Stimulated activated CD4-positive, alpha-beta T cell treated with anti-CD3 and anti-CD28 coated beads, Interleukin-1b, Interleukin-23, amount 100 ng/mL, for 24 hours (primary cell): ENCODE data around the gene S100Z.
"Not testable (repeated sequence)": the region's sequence is repeated elsewhere in the genome, so short reads cannot be mapped to it uniquely, and the experiment has no call there.

Experiments used
- DNase-seq, 4 experiments: peaks; one replicate each; pipeline ENCODE4 v3.0.0-alpha.2; 2020; ENCODE audit warnings: low read depth in 4 of 4, low spot score in 1 of 4

S100Z gene

DNA sequence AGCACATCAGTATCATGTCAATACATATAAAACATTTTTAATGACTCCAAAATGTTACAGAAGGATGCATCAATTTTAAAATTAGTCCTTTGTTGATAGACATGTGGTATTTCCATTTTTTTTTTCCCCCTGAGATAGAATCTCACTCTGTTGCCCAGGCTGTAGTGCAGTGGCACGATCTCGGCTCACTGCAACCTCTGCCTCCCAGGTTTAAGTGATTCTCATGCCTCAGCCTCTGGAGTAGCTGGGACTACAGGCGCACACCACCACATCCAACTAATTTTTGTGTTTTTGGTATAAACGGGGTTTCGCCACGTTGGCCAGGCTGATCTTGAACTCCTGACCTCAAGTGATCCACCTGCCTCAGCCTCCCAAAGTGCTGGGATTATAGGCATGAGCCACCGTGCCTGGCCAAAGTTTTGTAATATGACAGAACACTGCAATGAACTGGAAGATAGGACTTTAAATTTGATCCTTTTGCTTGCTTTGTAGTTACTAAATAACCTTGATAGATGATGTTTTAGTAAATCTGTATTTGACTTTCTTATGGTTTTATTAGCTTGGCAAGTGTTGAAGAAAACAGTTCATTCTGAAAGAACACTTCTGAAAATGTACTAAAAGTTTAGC lies 27.6 kb upstream of the S100Z start:
- not testable (repeated sequence) for DNase-seq

DNA sequence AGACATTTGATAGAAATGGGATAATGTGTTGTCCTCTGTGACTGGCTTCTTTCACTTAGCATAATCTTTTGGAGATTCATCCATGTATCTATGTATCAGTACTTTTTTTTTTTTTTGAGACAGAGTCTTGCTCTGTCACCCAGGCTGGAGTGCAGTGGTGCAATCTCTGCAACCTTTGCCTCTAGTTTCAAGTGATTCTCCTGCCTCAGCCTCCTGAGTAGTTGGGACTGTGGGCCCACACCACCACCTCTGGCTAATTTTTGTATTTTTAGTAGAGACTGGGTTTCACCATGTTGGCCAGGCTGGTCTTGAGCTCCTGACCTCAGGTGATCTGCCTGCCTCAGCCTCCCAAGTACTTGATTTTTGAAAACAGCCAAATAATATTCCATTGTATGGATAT lies 23.4 kb upstream of the S100Z start:
- DNase-seq = not testable (repeated sequence)

- DNase-seq = no peak
These were observed 18.7 kb upstream of the S100Z start for GRCh38 chr5:76831110-76831452.

DNA sequence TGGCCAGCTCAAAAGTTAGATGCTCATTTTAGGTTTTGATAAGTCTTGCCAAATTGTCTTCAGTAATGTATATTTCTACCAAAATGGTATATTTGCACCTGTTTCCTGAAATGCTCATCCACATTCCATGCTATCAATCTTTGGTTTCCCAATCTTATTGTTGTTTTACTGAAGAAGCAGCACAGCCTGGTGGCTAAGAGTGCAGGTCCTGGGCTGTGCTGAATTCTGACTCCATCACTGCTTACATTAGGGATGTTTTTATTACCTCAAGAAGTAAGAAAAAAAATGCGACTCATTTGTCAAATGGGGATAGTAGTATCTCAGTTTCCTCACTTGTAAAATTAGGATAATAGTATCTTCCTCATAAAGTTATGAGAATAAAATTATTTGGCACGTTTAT lies 13.6 kb upstream of the S100Z start:
- DNase-seq = no peak

GRCh38 chr5:76836585-76836984 lies 13.2 kb upstream of the S100Z start:
- DNase-seq = no peak

GRCh38 chr5:76838481-76839261 lies 11.1 kb upstream of the S100Z start:
- no peak for DNase-seq

DNA sequence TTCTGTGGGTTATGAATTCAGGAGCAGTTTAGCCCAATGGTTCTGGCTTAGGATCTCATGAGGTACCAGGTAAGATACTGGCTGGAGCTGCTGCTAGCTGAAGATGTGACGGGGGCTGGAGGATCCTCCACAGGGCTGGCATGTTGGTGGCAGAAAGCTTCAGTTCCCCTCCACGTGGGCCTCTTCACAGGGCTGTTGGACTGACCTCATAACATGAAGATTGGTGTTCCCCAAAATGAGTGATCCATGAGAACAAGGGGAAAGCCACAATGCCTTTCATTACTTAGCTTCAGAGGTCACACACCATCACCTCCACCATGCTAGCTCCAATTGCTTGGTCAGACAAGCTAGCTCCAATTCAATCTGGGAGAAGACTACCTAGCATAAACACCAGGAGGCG lies 8.5 kb upstream of the S100Z start:
- DNase-seq = no peak

DNA sequence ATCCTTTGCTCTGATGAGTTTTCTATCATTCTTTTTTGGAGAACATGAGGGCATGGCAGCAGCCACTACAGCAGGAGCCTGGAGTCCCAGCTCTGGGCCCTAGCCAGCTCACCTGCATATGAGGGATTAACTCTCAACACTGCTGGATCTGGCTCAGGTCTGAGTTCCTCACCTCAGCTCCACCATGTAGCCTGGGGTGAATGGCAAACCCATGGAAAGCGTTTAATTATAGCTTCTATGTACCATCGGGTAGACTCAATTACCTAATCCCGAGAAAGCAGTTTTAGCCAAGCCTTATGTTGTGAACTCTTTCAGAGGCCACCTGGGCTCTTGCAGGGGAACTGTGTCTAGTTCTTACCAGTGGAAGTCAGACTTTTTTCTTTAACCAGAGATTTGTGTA lies 3.9 kb upstream of the S100Z start:
- no peak for DNase-seq

- no peak for DNase-seq
These were observed 830 bp downstream of the S100Z start for GRCh38 chr5:76850543-76851145.

- DNase-seq = no peak
These were observed 2.0 kb downstream of the S100Z start for GRCh38 chr5:76851728-76852369.

- no peak for DNase-seq
These were observed 3.0 kb downstream of the S100Z start for GRCh38 chr5:76852772-76853171.

DNA sequence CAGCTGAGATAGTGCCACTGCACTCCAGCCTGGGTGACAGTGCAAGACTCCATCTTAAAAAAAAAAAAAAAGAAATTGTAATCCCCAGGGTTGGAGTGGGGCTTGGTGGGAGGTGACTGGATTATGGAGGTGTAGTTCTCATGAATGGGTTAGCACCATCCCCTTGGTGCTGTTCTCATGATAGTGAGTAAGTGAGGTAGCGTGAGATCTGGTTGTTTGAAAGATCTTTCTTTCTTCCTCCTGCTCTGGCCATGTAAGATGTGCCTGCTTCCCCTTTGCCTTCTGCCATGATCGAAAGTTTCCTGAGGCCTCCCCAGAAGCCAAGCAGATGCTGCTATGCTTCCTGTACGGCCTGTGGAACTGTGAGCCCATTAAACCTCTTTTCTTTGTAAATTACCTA lies 3.9 kb downstream of the S100Z start:
- not testable (repeated sequence) for DNase-seq

- no peak for DNase-seq
These were observed 4.8 kb downstream of the S100Z start for GRCh38 chr5:76854644-76855043.

DNA sequence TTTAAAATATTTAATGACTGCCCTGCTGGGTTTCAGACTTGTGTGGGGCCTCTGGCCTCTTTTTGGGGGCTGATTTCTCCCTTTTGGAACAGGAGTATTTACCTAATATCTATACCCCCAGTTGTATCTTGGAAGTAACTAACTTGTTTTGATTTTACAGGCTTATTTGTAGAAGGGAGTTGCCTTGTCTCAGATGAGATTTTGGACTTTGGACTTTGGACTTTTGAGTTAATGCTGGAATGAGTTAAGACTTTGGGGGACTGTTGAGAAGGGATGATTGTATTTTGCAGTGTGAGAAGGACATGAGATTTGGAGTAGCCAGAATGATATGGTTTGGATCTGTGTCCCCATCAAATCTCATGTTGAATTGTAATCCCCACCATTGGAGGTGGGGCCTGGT lies 5.7 kb downstream of the S100Z start:
- not testable (repeated sequence) for DNase-seq

DNA sequence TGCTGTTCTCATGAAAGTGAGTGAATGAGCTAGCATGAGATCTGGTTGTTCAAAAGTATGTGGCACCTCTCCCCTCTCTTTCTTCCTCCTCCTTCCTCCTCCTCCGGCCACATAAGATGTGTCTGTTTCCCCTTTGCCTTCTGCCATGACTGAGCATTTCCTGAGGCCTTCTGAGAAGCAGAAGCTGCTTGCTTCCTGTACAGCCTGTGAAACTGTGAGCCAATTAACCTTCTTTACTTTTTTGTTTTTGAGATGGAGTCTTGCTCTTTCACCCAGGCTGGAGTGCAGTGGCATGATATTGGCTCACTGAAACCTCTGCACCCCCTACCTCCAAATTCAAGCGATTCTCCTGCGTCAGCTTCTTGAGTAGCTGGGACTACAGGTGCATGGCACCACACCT lies 6.1 kb downstream of the S100Z start:
- no peak for DNase-seq

GRCh38 chr5:76856800-76857199 lies 7.0 kb downstream of the S100Z start:
- not testable (repeated sequence) for DNase-seq

- no peak for DNase-seq
These were observed 9.9 kb downstream of the S100Z start for GRCh38 chr5:76859591-76860247.

DNA sequence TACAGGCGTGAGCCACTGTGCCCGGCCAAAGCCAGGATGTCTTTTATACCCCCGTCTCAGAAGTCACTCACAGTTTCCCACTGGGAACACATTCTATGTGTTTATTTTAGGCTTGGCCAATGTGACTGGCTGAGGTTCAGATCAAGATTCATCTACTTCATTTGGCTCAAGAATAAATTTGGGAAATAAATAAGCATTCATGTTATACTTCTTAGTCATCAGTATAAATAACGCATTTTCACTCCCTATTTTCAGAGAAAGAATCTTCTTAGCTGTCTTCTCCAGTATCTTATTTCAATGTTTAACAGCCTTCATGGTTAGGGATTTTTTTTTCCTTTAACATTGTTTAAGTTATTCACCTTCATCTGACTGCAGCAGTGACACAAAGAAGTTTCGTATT lies 11.8 kb downstream of the S100Z start:
- DNase-seq = no peak

DNA sequence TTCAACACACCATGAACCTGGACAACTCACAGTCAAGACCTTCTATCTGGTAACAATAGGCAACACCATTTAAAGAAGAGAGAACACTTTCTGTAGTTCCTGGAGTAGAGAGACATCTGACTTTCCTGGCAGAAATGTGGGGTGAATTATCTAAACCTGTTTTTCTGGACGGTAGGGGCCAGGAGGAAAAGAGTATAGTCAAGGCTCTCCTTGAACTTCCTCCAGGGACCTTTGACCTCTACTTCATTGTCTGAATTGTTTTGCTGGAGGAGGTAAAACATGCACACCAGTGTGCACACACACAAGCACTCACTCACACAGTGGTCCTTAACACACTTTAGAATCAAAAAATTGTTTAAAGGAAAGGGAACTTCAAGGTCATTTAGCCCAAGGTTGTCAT lies 13.2 kb downstream of the S100Z start:
- DNase-seq = no peak

DNA sequence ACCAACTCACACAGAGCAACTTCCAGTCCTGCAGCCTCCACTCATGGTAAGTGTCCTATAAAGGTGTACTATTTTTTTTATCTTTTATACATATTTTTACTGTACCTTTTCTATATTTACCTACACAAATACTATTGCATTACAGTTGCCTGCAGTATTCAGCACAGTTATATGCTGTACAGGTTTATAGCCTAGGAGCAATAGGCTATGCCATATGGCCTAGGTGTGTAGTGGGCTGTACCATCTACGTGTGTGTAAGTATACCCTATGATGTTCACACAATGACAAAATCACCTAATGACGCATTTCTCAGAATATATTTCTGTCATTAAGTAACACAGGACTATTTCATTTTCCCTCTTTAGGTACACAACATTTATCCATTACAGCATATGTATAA lies 16.7 kb downstream of the S100Z start:
- DNase-seq = no peak

GRCh38 chr5:76867038-76867437 lies 17.2 kb downstream of the S100Z start:
- no peak for DNase-seq
